GM23338 (cell line): ENCODE measurements around the gene SLC51A. TPM values are rescaled to one million over a fixed set of nuclear protein-coding genes. Genes with fewer than 3 reads are reported as not detected.
A peak's percentile ranks its signal among the peaks of the same experiment; 100 is the strongest.

Experiments used
- ATAC-seq: fragments of 200-7000 bp; cut with Tn5 transposase; 3 replicates; pipeline ENCODE4 v1.9.1; 2020
- DNase-seq: peaks from one replicate; pipeline ENCODE4 v3.0.0-alpha.2; 2015; ENCODE audit warnings: low spot score
- H2AFZ ChIP-seq: fragments of 200-600 bp; sonication (generic); 2 replicates; pipeline ENCODE4 v1.8.0; 2016; ENCODE audit warnings: antibody characterized with exemption, mild to moderate bottlenecking, moderate library complexity
- H3F3A ChIP-seq: fragments of 200-600 bp; sonication (generic); replicated peaks from 2 replicates; pipeline ENCODE4 v1.8.0; 2017; ENCODE audit warnings: antibody characterized with exemption, mixed run types, low read depth
- H3K27ac ChIP-seq: fragments of 200-600 bp; sonication (generic); 2 replicates; pipeline ENCODE4 v1.6.1; 2016; ENCODE audit warnings: low read depth
- H3K27me3 ChIP-seq: fragments of 200-600 bp; sonication (generic); 2 replicates; pipeline ENCODE4 v1.8.0; 2016; ENCODE audit warnings: mild to moderate bottlenecking, mixed run types, moderate library complexity; ENCODE audit not compliant: insufficient read depth
- H3K36me3 ChIP-seq: fragments of 200-600 bp; sonication (generic); 2 replicates; pipeline ENCODE4 v1.8.0; 2016; ENCODE audit warnings: mild to moderate bottlenecking; ENCODE audit not compliant: insufficient read depth
- H3K4me1 ChIP-seq: fragments of 200-600 bp; sonication (generic); 2 replicates; pipeline ENCODE4 v1.8.0; 2016; ENCODE audit warnings: mild to moderate bottlenecking, moderate library complexity; ENCODE audit not compliant: insufficient read depth
- H3K4me2 ChIP-seq: fragments of 200-600 bp; sonication (generic); 2 replicates; pipeline ENCODE4 v1.7.1; 2017; ENCODE audit warnings: mixed run types
- H3K4me3 ChIP-seq: fragments of 200-600 bp; sonication (generic); 2 replicates; pipeline ENCODE4 v1.6.1; 2016; ENCODE audit warnings: mixed run types
- H3K79me2 ChIP-seq: fragments of 200-600 bp; sonication (generic); replicated peaks from 2 replicates; pipeline ENCODE4 v1.8.0; 2017; ENCODE audit warnings: mild to moderate bottlenecking; ENCODE audit not compliant: insufficient read depth
- H3K9me2 ChIP-seq: fragments of 200-600 bp; sonication (generic); 2 replicates; pipeline ENCODE4 v1.8.0; 2017; ENCODE audit not compliant: insufficient read depth
- H4K20me1 ChIP-seq: fragments of 200-600 bp; sonication (generic); replicated peaks from 2 replicates; pipeline ENCODE4 v1.8.0; 2017; ENCODE audit warnings: mild to moderate bottlenecking; ENCODE audit not compliant: insufficient read depth
- H3K27ac Mint-ChIP-seq: 2 replicates; pipeline ENCODE4 v1.8.0; 2020; ENCODE audit warnings: inconsistent platforms, mild to moderate bottlenecking, moderate library complexity, mixed read lengths
- H3K27me3 Mint-ChIP-seq: 3 replicates; pipeline ENCODE4 v1.8.0; 2022; ENCODE audit warnings: low read depth, mild to moderate bottlenecking, moderate library complexity, mixed read lengths, inconsistent platforms; ENCODE audit not compliant: insufficient read depth, poor library complexity
- H3K36me3 Mint-ChIP-seq: 3 replicates; pipeline ENCODE4 v1.8.0; 2021; ENCODE audit warnings: low read depth, mild to moderate bottlenecking, inconsistent platforms, moderate library complexity, mixed read lengths
- H3K4me1 Mint-ChIP-seq: 3 replicates; pipeline ENCODE4 v1.8.0; 2020; ENCODE audit warnings: mild to moderate bottlenecking, inconsistent platforms, mixed read lengths
- H3K4me3 Mint-ChIP-seq: 3 replicates; pipeline ENCODE4 v1.8.0; 2021; ENCODE audit warnings: moderate library complexity, mild to moderate bottlenecking, inconsistent platforms, mixed read lengths
- H3K9me3 Mint-ChIP-seq: 3 replicates; pipeline ENCODE4 v1.8.0; 2020; ENCODE audit warnings: moderate library complexity, mild to moderate bottlenecking, inconsistent platforms, mixed read lengths
- CREB1 ChIP-seq: fragments of 250-450 bp; sonication (Bioruptor Pico); IDR thresholded peaks from 2 replicates; pipeline ENCODE4 v1.5.0; 2020; ENCODE audit warnings: low read depth, mild to moderate bottlenecking, moderate library complexity
- JUNB ChIP-seq: IDR thresholded peaks from one replicate; pipeline ENCODE4 v1.6.1; 2016; ENCODE audit warnings: antibody characterized with exemption; ENCODE audit not compliant: unreplicated experiment
- POLR2AphosphoS5 ChIP-seq: IDR thresholded peaks from 2 replicates; pipeline ENCODE4 v1.6.1; 2016; ENCODE audit warnings: antibody characterized with exemption, low read depth
- STAT1 ChIP-seq: IDR thresholded peaks from one replicate; pipeline ENCODE4 v1.6.1; 2016; ENCODE audit warnings: antibody characterized with exemption; ENCODE audit not compliant: unreplicated experiment
- ZNF331 ChIP-seq: fragments of 250-450 bp; sonication (Bioruptor Pico); IDR thresholded peaks from 2 replicates; pipeline ENCODE4 v1.5.0; 2020; ENCODE audit warnings: low read depth, mild to moderate bottlenecking, moderate library complexity
- polyA plus RNA-seq: library from polyadenylated mRNA; unstranded; fragments of >200 nt; fragmentation: Nextera tagmentation; extraction: Ambion mirVana; gene quantifications from 2 replicates; pipeline ENCODE4 v1.2.1, GENCODE V29; 2016
- total RNA-seq: library from RNA; depleted of rRNA; stranded (reverse); fragments of >200 nt; shearing (Covaris generic); gene quantifications from 2 replicates; pipeline ENCODE4 v1.2.3, GENCODE V29; 2014
- TF ChIP-seq, protein P1 (sequence below), 2 experiments: fragments of 200-600 bp in 1 of 2; sonication (generic) in 1 of 2; conservative IDR thresholded peaks; 2 replicates each; pipeline versions ENCODE4 v1.5.1 to v1.6.1; 2016 to 2017; ENCODE audit warnings: antibody characterized with exemption in 2 of 2, low read depth in 2 of 2, mild to moderate bottlenecking in 2 of 2, moderate library complexity in 1 of 2
- TF ChIP-seq, protein P2 (sequence below): IDR thresholded peaks from 2 replicates; pipeline ENCODE4 v1.6.1; 2016; ENCODE audit warnings: antibody characterized with exemption
- TF ChIP-seq, protein P3 (sequence below): IDR thresholded peaks from one replicate; pipeline ENCODE4 v1.6.1; 2018; ENCODE audit warnings: antibody characterized with exemption; ENCODE audit not compliant: unreplicated experiment

The SLC51A gene
- total and polyA plus RNA-seq, 2 experiments from 2014 or later, result 4.0 to 6.7 TPM

DNA sequence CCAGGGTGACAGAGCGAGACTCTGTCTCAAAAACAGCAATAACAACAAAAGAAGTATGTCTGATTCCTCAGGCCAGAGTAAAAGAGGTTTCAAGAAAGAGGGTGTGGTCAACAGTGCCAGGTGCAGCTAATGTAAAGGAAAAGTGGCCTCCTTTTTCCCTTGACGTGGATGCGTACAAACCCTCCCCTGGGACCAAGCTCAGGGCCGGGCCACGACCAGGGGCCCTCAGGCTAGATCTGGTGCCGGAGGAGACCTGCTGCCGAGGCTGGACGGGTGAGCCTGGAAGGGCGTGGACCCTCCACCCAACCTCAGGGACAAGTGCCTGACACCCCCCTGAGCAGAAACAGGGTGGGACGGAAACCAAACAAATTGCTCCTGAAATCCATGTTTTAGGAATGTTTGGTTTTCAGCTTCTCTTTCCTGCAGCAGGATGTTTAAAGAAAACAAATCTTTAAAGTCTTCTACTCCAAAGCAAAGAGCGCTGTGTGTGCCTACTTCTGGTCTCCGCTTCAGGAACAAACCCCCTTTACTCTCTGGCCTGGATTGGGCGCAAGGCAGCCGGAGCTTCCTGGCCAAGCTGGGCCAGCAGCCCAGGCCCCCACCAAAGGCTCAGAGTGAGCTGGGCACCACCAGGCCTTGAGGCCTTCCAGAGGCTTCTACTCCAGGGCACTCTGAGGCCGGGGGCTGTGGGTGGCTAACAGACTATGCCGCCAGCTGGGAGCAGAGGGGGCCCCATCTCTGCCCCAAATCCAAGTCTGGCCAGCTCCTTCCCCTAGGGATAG, 26.6 kb upstream of the SLC51A start (continued):
- no peak for TF ChIP-seq STAT1
- no peak for TF ChIP-seq CREB1 (CRISPR knock-in tag)
- TF ChIP-seq JUNB, result no peak
- TF ChIP-seq ZNF331 (CRISPR knock-in tag), result no peak
- TF ChIP-seq, protein P1, sequence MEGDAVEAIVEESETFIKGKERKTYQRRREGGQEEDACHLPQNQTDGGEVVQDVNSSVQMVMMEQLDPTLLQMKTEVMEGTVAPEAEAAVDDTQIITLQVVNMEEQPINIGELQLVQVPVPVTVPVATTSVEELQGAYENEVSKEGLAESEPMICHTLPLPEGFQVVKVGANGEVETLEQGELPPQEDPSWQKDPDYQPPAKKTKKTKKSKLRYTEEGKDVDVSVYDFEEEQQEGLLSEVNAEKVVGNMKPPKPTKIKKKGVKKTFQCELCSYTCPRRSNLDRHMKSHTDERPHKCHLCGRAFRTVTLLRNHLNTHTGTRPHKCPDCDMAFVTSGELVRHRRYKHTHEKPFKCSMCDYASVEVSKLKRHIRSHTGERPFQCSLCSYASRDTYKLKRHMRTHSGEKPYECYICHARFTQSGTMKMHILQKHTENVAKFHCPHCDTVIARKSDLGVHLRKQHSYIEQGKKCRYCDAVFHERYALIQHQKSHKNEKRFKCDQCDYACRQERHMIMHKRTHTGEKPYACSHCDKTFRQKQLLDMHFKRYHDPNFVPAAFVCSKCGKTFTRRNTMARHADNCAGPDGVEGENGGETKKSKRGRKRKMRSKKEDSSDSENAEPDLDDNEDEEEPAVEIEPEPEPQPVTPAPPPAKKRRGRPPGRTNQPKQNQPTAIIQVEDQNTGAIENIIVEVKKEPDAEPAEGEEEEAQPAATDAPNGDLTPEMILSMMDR (conservative IDR thresholded peaks at IDR 0.05; ENCODE audit: low read depth in 2 of 2), result no peak
- TF ChIP-seq POLR2AphosphoS5, result no peak
- TF ChIP-seq, protein P2, sequence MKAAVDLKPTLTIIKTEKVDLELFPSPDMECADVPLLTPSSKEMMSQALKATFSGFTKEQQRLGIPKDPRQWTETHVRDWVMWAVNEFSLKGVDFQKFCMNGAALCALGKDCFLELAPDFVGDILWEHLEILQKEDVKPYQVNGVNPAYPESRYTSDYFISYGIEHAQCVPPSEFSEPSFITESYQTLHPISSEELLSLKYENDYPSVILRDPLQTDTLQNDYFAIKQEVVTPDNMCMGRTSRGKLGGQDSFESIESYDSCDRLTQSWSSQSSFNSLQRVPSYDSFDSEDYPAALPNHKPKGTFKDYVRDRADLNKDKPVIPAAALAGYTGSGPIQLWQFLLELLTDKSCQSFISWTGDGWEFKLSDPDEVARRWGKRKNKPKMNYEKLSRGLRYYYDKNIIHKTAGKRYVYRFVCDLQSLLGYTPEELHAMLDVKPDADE, result no peak

DNA sequence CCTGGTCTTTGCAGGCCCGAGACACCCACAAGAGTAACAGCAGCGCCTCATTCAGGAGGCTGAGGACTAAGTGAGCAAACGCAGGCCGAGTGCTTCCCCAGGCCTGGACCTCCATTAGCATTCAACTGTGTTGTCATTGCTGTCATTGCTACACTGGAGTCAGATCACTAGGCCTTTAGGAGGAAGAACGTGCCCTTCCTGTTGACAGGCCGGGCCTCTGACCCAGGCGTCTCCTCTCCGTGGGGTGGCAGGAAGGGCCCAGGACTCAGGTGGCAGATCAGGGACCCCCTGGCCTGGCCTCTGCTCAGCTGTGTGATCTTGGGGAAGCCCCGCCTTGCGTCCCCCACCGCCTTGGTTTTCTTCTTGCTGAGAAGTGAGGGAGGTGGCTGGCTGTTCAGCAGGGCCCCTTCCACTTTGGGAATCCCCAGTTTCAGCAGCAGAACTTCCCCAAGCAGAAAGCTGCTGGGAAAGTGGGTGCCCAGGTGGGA, 24.3 kb upstream of the SLC51A start:
- H3K4me2 ChIP-seq, result no peak overlapping the region
- 0 out of 2 replicates have a peak, but pooled peaks cover 3% of the 10 kb centered on the region for H3F3A ChIP-seq
- H3K36me3 ChIP-seq, result no peaks in the 10 kb centered on the region
- no peak overlapping the region for H3K27ac Mint-ChIP-seq
- H3K36me3 Mint-ChIP-seq, result no peaks in the 10 kb centered on the region
- TF ChIP-seq, protein P1 (conservative IDR thresholded peaks at IDR 0.05; ENCODE audit: low read depth in 2 of 2), result peak; percentile 50 to 76
- TF ChIP-seq, protein P3, sequence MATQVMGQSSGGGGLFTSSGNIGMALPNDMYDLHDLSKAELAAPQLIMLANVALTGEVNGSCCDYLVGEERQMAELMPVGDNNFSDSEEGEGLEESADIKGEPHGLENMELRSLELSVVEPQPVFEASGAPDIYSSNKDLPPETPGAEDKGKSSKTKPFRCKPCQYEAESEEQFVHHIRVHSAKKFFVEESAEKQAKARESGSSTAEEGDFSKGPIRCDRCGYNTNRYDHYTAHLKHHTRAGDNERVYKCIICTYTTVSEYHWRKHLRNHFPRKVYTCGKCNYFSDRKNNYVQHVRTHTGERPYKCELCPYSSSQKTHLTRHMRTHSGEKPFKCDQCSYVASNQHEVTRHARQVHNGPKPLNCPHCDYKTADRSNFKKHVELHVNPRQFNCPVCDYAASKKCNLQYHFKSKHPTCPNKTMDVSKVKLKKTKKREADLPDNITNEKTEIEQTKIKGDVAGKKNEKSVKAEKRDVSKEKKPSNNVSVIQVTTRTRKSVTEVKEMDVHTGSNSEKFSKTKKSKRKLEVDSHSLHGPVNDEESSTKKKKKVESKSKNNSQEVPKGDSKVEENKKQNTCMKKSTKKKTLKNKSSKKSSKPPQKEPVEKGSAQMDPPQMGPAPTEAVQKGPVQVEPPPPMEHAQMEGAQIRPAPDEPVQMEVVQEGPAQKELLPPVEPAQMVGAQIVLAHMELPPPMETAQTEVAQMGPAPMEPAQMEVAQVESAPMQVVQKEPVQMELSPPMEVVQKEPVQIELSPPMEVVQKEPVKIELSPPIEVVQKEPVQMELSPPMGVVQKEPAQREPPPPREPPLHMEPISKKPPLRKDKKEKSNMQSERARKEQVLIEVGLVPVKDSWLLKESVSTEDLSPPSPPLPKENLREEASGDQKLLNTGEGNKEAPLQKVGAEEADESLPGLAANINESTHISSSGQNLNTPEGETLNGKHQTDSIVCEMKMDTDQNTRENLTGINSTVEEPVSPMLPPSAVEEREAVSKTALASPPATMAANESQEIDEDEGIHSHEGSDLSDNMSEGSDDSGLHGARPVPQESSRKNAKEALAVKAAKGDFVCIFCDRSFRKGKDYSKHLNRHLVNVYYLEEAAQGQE, result no peak
- H3K9me3 Mint-ChIP-seq, result no peaks in the 10 kb centered on the region; the same call in 2 of the 3 replicates
- H3K27me3 Mint-ChIP-seq, result peaks cover 6% of the 10 kb centered on the region
- no peak overlapping the region for H3K4me3 Mint-ChIP-seq
- H4K20me1 ChIP-seq, result no peaks in the 10 kb centered on the region
- no peaks in the 10 kb centered on the region for H3K27me3 ChIP-seq
- H3K27ac ChIP-seq, result no peak overlapping the region
- peak overlapping the region; percentile 43; the same call in 1 of the 2 replicates for H2AFZ ChIP-seq
- peak; percentile 22 for ATAC-seq
- no peaks in the 10 kb centered on the region for H3K9me2 ChIP-seq
- DNase-seq, result peak; percentile 68
- peaks cover 18% of the 10 kb centered on the region for H3K4me1 Mint-ChIP-seq
- no peaks in the 10 kb centered on the region for H3K79me2 ChIP-seq
- no peak overlapping the region for H3K4me3 ChIP-seq
- H3K4me1 ChIP-seq, result peaks cover 2% of the 10 kb centered on the region
